Stimulated activated CD8-positive, alpha-beta memory T cell treated with anti-CD3 and anti-CD28 coated beads, Interleukin-2, amount 100 ng/mL, for 48 hours (primary cell): ENCODE data around the gene RNU7-1.

Experiments
- DNase-seq, 2 donors: peaks; one replicate each; pipeline ENCODE4 v3.0.0-alpha.2; 2020; ENCODE audit warnings: low read depth in 2 of 2

The RNU7-1 gene

DNA sequence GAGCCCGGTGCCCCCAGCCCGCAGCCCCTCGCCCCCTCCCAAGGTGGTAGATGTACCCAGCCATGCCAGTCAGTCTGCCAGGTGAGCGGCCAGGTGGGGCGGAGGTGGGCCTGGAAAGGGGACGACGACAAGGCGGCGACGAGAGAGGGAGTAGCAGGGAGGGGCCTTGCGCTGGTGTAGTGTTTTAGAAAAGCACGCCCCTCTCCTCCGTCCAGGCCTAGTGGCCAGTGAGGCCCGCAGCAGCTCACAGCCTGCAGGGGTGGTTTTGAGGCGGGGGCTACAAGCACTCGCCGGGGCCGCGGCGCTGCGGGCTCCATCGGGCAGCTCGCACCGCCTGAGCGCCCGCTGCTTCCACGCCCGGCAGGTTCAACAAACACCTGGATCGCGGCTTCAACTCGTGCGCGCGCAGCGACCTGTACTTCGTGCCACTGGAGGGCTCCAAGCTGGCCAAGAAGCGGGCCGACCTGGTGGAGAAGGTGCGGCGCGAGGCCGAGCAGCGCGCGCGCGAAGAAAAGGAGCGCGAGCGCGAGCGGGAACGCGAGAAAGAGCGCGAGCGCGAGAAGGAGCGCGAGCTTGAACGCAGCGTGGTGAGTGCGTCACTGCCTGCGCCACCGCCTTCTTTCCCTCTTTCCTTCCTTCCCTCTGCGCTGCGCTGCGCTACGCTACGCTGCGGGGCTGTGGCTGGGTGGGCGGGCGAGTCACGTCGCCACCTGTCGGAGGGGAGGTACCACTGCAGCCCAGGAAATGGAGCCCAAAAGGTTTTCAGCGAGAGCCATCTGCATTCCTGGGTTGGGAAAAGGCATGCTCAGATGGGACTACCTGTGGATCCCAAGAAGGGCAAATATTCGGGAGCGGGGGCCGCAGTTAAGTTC, 5.9 kb upstream of the RNU7-1 start:
- DNase-seq = peak; percentile 87 to 88

DNA sequence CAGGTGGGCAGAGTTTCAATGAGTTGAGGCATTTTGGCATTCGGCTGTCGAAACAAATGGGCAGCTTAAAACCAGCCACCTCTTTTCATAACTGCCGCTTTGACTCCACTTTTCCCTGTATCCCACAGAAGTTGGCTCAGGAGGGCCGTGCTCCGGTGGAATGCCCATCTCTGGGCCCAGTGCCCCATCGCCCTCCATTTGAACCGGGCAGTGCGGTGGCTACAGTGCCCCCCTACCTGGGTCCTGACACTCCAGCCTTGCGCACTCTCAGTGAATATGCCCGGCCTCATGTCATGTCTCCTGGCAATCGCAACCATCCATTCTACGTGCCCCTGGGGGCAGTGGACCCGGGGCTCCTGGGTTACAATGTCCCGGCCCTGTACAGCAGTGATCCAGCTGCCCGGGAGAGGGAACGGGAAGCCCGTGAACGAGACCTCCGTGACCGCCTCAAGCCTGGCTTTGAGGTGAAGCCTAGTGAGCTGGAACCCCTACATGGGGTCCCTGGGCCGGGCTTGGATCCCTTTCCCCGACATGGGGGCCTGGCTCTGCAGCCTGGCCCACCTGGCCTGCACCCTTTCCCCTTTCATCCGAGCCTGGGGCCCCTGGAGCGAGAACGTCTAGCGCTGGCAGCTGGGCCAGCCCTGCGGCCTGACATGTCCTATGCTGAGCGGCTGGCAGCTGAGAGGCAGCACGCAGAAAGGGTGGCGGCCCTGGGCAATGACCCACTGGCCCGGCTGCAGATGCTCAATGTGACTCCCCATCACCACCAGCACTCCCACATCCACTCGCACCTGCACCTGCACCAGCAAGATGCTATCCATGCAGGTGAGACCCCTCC, 5.0 kb upstream of the RNU7-1 start:
- no peak for DNase-seq

DNA sequence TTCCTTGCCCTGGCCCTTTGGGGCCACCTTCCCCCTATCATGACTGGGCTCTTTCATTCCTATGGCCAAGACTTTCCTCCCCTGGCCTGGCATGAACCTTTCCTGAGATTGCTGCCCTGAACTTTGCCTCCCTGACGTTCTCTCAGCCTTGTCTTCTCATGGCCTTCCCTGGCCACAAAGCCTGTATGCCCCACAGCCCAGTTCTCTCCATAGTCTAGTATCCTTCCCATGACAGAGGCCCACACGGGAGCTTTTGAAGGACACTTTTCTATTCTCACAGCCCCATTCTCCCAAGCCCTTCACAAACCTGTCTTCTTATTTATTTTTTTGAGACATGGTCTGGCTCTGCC, 4.5 kb upstream of the RNU7-1 start:
- DNase-seq = no peak

DNA sequence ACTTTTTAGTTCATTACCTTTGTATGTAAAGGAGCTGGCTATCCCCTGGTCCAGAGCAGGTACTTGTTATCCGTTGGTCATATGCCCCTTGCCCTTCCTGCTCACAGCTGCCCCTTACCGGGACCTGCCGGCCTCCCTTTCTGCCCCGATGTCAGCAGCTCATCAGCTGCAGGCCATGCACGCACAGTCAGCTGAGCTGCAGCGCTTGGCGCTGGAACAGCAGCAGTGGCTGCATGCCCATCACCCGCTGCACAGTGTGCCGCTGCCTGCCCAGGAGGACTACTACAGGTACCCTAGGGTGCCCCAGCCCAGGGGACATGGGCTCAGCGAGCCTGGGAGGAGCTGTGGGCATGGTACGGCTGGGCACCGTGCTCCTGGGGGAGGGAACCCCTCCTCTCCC, 2.3 kb upstream of the RNU7-1 start:
- DNase-seq = no peak

DNA sequence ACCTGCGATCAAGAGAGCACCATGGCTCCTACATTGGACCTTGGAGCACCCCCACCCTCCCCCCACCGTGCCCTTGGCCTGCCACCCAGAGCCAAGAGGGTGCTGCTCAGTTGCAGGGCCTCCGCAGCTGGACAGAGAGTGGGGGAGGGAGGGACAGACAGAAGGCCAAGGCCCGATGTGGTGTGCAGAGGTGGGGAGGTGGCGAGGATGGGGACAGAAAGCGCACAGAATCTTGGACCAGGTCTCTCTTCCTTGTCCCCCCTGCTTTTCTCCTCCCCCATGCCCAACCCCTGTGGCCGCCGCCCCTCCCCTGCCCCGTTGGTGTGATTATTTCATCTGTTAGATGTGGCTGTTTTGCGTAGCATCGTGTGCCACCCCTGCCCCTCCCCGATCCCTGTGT, 1.8 kb upstream of the RNU7-1 start:
- no peak for DNase-seq

DNA sequence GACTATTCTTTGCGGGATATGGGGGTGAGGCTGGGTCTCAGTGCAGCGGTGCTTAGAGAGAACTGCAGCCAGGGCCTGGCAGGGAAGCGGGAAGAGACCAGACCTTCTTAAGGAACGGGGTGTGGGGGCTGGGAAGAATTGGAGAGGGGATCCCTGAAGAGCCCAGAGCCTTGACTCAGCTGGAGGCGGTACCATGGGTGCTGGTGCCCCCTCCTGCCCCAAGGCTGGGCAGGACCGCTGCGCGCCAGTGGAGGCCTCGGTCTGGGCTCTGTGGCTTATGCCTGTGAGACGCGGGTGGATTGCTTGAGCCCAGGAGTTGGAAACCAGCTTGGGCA, 1.3 kb upstream of the RNU7-1 start:
- no peak for DNase-seq

DNA sequence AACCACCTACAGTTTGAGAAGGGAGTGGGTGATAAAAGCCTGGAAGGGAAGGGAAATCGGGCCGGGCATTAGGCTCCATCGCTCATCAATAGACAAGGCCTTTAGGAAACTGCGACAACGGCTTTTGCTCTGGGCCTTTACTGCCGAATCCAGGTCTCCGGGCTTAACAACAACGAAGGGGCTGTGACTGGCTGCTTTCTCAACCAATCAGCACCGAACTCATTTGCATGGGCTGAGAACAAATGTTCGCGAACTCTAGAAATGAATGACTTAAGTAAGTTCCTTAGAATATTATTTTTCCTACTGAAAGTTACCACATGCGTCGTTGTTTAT, 261 bp upstream of the RNU7-1 start:
- peak in 1 of 2 donors; percentile 53 for DNase-seq

DNA sequence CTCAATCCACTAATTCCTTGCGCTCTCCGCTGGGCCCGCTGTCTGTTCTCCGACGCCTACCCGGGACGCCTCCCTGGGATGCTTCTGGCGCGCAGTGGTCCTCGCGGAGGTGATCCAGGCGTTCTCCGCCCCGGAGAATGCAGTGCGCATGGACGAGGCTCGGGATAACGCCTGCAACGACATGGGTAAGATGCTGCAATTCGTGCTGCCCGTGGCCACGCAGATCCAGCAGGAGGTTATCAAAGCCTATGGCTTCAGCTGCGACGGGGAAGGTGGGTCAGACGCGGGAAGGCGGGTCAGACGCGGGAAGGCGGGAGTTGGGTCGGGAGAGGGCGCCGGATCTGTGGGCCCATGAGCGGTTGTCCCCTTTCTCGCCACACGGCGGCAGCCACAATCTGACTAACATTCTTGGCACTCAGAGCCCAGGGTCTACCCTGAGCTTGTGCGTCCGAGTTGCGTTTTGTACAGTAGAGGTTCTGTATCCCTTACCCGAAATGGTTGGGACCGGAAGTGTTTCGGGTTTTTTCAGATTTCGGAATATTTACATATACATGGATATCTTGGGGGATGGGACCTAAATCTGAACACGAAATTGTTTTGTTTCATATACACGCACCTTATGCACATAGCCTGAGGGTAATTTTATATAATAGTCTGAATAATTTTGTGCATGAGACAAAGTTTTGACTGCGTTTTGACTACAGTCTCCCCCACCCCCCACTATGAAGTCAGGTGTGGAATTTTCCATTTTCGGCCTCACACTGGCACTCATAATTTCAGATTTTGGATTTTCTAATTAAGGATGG, 968 bp downstream of the RNU7-1 start:
- DNase-seq = peak; percentile 74 to 84

DNA sequence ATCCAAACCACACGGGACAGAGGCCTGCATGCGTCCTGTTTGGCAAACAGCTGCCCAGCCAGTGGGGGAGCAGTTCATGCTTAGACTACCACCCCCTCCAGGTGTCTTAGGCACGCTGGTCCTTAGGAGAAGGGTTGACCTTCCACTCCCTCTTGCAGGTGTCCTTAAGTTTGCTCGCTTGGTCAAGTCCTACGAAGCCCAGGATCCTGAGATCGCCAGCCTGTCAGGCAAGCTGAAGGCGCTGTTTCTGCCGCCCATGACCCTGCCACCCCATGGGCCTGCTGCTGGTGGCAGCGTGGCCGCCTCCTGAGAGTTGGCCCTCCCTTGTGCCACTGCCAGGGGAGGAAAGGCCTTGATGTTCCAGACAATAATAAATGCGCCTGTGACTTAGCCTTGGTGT, 2.0 kb downstream of the RNU7-1 start:
- no peak for DNase-seq

DNA sequence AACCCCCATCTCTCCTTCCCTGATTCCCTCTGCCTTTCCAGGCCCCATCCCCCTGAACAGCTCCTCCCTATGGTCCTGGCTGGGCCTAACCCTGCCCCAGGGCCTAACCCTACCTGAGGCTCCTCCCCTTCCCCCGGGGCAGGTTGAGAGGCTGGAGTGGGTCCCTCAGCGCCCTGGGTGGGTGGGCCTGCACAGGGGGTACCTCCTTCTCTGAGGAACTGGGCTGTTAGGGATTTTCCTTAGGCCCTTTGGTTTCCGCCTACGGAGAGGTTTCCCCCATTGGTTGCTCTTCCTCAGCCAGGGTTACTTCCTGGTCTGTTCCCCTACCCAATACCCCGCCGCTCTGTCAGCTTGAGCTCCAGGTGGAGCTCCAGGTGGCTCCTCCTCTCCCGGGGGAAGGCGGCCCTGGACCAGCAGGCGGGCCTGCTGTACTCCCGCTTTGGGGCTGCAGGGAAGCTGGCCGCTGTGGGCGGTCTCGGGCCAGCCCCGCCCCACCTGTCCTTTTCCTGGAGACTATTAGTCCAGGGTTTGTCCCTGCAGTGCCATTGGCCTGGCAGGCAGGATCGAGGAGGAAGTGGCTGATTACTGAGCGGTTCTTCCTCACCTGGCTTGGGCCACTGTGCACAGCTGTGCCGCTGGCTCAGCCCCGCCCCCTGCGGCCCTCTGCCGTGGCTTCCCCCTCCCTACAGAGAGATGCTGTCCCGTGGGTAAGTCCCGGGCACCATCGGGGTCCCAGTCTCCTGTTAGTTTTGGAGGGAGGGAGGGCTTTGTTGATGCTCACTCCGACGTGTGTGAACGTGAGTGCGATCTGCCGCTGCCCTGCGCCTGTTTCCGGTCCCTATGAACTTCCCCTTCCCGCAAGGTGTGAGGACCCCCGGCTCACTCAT, 2.7 kb downstream of the RNU7-1 start:
- DNase-seq = no peak

DNA sequence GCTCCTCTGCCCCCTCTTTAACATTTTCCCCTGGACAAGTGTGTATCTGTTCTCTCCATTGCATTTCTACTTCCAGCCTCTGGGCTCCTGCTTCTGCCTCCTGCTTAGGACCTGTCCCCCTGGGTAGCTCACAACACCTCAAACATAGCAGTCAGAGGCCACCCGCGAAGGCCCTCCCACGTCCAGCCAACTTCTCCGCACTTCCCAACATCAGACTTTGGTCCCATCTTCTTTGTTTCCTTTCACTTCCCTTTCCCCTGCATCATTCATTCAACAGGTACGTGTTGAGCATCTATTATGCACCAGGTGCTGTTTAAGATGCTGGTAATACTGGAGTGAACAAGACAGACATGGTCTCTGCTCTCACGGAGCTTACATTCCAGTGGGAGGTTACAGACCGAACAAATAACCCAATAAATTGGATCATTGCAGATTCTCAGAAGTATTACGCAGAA, 3.3 kb downstream of the RNU7-1 start:
- DNase-seq = no peak

DNA sequence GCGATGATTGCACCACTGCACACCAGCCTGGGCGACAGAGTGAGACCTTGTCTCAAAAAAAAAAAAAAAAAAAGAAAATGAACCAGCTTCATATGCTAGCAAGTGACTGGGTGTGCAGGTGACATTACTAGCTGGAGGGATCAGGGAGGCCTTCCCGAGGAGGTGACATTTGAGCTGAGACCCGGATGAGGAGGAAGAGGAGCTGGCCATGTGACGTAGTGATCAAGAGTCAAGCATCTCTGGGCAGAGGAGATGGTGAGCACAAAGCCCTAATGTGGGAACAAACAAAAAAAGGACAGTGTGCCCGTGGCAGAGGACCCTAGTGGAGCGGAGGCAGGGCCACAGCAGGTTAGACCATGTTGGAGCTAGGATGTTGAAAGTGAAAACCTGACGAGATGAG, 4.0 kb downstream of the RNU7-1 start:
- DNase-seq = no peak

DNA sequence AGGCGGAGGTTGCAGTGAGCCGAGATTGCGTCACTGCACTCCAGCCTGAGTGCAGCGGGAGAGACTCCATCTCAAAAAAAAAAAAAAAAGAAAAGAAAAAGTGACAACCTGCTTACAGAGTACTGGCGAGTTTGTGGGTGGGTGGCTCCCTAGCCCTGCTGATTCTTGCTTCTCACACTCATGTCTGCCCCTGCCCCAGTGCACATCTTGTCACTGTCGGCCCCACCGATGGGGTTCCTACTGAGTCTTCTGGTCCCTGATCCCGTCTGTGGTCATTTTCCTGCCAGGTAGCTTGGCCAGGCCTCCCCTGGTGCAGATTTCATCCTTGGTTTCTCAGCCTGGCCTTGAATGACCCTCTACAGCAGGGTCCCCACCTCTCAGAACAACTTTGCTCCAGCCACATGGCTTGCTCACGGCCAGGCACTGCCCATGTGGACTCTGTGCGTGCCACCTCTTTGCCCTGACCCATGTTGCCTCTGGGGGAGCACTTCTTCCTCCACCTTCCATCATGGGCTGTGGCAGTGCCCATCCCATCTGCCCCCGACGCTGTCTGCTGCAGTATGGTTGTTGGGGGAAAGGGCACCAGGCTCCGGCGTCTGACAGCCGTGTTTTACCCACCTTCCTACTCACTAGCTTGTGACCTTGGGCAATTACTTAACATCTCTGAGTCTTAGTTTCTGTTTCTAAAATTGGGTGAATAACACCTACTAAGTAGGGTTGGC, 5.4 kb downstream of the RNU7-1 start:
- DNase-seq = no peak

DNA sequence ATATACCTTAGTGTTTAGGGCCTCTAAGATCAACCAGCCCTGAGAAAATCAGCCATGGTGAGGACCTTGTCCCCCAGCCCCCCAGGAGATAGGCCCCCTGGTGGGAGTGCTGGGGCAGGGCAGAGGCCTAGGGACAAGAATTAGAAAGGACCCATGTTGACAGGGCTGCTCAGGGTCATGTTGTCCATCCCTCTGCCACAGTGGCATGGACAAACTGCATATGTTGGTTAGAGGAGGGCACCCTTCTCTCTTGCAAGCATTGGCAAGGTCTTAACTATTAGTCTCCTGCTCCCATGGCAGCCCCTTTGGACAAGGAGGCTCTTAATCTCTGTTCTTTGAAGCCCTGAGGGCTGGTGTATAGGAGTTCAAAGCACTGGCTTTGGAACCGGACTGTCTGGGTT, 6.8 kb downstream of the RNU7-1 start:
- no peak for DNase-seq

DNA sequence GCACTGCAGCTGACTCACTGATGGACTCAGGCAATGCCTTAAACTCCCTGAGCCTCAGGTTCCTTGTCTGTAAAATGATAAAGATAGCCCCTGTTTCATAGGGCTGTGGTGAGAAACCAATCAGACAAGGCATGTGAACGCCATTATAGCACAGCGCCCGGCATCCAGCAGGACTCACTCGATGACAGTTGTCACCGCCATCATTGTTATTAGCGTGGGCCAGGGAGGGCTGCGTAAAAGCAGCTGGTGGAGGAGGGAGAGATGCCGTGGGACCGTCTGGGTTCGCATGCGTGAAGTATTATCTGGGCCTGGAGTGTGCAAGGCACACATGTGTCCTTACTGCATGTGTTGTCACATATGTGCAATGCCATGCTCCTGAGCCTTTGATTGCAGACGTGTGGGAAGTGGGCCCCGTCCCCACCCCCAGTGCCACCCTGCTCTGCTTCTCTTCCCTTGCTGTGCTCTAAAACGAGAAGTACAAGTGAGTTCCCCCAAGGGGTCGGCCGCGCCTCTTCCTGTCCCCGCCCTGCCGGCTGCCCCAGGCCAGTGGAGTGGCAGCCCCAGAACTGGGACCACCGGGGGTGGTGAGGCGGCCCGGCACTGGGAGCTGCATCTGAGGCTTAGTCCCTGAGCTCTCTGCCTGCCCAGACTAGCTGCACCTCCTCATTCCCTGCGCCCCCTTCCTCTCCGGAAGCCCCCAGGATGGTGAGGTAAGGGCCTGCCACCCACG, 7.4 kb downstream of the RNU7-1 start, which contains the start of gene PTPN6:
Gene PTPN6 (plus strand): TSS at position 546 of the 730 bp plus-strand sequence. CDS start 157 bp downstream, at position 703.
- no peak for DNase-seq

DNA sequence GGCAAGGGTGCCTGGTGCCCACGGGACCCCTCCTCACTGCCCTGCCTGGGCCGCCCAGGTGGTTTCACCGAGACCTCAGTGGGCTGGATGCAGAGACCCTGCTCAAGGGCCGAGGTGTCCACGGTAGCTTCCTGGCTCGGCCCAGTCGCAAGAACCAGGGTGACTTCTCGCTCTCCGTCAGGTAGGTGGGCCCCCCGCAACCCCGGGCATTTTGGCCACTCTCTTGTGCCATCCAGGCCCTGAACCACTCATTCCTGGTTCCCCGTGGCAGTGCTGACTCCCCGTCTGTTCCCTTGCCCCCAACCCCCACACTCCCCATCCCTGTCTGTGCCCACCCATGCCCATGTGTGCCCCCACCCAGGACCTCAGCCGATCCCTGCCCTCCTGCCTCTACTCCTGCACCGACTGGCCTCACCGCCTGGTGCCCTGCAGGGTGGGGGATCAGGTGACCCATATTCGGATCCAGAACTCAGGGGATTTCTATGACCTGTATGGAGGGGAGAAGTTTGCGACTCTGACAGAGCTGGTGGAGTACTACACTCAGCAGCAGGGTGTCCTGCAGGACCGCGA, 8.0 kb downstream of the RNU7-1 start:
- DNase-seq = no peak

DNA sequence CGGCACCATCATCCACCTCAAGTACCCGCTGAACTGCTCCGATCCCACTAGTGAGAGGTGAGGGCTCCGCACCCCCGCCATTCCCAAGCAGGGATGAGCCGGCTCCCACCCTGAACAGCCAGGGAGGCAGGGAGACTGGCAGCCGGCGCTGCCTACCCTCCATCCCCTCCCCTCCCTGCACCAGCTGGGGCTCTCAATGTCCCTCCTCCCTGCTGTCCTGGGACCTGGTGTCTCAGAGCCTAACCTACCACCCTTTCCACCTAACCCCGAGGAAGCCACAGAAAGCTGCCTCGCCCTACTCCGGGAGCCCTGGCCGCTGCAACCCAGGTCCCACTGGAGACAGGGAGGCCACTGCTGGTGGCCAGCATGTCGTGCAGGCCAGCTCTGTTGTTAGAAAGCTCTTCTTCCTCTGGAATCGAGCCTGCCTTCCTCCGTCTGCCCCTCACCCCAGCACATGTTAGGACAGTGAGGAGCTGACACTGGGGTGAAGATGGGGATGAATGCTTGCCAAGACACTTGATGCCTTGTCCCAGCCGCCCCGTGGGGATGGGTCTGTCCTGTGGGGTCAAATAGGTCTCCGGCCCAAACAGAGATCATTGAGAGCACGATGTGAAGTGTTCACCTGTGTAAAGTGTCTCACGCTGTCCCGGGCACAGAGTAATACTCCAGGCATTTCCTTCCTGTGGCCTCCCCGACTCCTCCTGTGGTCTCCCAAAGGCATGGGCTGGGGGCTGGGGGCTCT, 8.7 kb downstream of the RNU7-1 start:
- DNase-seq = no peak

DNA sequence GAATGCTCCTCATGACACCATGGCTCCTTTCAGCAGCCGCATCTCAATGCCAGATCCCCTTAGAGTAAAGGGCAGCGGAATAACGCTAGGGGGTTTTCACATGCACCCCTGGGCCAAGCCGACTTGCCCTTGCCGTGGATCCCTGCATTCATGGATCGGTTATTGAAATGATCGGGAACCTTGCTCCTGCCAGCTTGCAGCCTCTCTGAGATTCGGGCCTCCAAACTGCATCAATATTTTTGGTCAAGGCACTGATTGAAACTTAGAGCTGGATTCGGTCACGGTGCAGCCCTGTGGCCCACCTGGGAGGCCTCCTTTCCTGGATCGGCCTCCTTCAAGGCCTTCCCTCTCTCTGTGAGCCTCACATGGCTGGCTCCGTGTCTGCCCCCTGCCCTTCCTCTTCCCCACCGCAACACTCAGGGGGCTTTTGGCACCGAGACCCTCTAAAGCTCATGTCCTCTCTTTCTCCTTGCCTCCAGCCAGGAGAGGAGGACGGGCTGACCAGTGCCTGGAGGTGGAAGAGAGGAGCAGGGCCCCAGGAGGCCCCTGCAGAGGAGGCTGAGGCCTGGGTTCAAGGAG, 9.3 kb downstream of the RNU7-1 start:
- no peak for DNase-seq
